Mesendoderm (in vitro differentiated cells): ENCODE results near the gene GARIN3.
A peak's percentile ranks its signal among the peaks of the same experiment; 100 is the strongest.

ENCODE experiments used
- DNase-seq: peaks from one replicate; pipeline ENCODE4 v3.0.0; 2013
- H2AK5ac ChIP-seq: 2 replicates; pipeline ENCODE4 v1.6.1; 2013; ENCODE audit warnings: low read length, inconsistent platforms
- H2BK120ac ChIP-seq: 2 replicates; pipeline ENCODE4 v1.6.1; 2013; ENCODE audit warnings: low read depth, mild to moderate bottlenecking, low read length, moderate library complexity, mixed read lengths
- H2BK15ac ChIP-seq: replicated peaks from 2 replicates; pipeline ENCODE4 v1.6.1; 2013; ENCODE audit warnings: low read depth, mild to moderate bottlenecking, moderate library complexity
- H2BK5ac ChIP-seq: 2 replicates; pipeline ENCODE4 v1.6.1; 2013; ENCODE audit warnings: low read length, inconsistent platforms
- H3K18ac ChIP-seq: 2 replicates; pipeline ENCODE4 v1.6.1; 2013; ENCODE audit warnings: mild to moderate bottlenecking, low read length, mixed read lengths
- H3K23ac ChIP-seq: one replicate; pipeline ENCODE4 v1.6.1; 2013; ENCODE audit warnings: low read length
- H3K27ac ChIP-seq: 2 replicates; pipeline ENCODE4 v1.5.1; 2013; ENCODE audit warnings: low read depth, mild to moderate bottlenecking, inconsistent platforms, low read length, moderate library complexity
- H3K27me3 ChIP-seq: 2 replicates; pipeline ENCODE4 v1.6.1; 2013; ENCODE audit warnings: low read length, control low read depth, mild to moderate bottlenecking, inconsistent platforms; ENCODE audit not compliant: insufficient read depth, poor library complexity
- H3K36me3 ChIP-seq: 2 replicates; pipeline ENCODE4 v1.6.1; 2013; ENCODE audit warnings: low read length, inconsistent platforms; ENCODE audit not compliant: control insufficient read depth, insufficient read depth
- H3K4ac ChIP-seq: one replicate; pipeline ENCODE4 v1.6.1; 2013; ENCODE audit warnings: low read depth, mild to moderate bottlenecking, low read length, moderate library complexity
- H3K4me1 ChIP-seq: 2 replicates; pipeline ENCODE4 v1.6.1; 2013; ENCODE audit warnings: low read depth, low read length, inconsistent platforms; ENCODE audit not compliant: control insufficient read depth
- H3K4me2 ChIP-seq: 2 replicates; pipeline ENCODE4 v1.6.1; 2013; ENCODE audit warnings: low read length
- H3K4me3 ChIP-seq: 2 replicates; pipeline ENCODE4 v1.5.1; 2013; ENCODE audit warnings: mild to moderate bottlenecking, low read length
- H3K56ac ChIP-seq: one replicate; pipeline ENCODE4 v1.6.1; 2013; ENCODE audit warnings: low read length
- H3K79me1 ChIP-seq: 2 replicates; pipeline ENCODE4 v1.6.1; 2013; ENCODE audit warnings: low read length, inconsistent platforms
- H3K79me2 ChIP-seq: 2 replicates; pipeline ENCODE4 v1.6.1; 2013; ENCODE audit warnings: mild to moderate bottlenecking, low read length; ENCODE audit not compliant: control insufficient read depth, insufficient read depth
- H3K9ac ChIP-seq: 2 replicates; pipeline ENCODE4 v1.6.1; 2013; ENCODE audit warnings: low read length, inconsistent platforms
- H4K5ac ChIP-seq: one replicate; pipeline ENCODE4 v1.6.1; 2013; ENCODE audit warnings: low read length
- H4K8ac ChIP-seq: one replicate; pipeline ENCODE4 v1.6.1; 2013; ENCODE audit warnings: low read depth, mild to moderate bottlenecking, control low read depth, low read length, moderate library complexity
- WGBS: extraction: QIAGEN DNeasy Blood & Tissue Kit; methylation state at CpG from one replicate; pipeline ENCODE4 v1.1.7; 2013; ENCODE audit warnings: low lambda C conversion rate, missing lambda C conversion rate; ENCODE audit not compliant: insufficient coverage; ENCODE audit errors: extremely low coverage; 5-methylcytosine and 5-hydroxymethylcytosine counted together

The GARIN3 gene

GRCh38 chr5:157130925-157131324, 35.1 kb downstream of the GARIN3 start:
- Histone ChIP-seq H3K23ac (no peak overlapping the region), H2BK120ac (no peak overlapping the region), H3K9ac (no peak overlapping the region), H2BK15ac (no peak overlapping the region), H2BK5ac (no peak overlapping the region), H4K8ac (no peak overlapping the region), H3K18ac (no peak overlapping the region), H3K4me1 (no peaks in the 10 kb centered on the region), H2AK5ac (no peak overlapping the region), H4K5ac (no peak overlapping the region), H3K4me3 (no peak overlapping the region), H3K4me2 (no peak overlapping the region), H3K4ac (no peak overlapping the region), H3K79me2 (no peaks in the 10 kb centered on the region), H3K79me1 (no peaks in the 10 kb centered on the region), H3K36me3 (no peaks in the 10 kb centered on the region), H3K27ac (no peak overlapping the region), H3K27me3 (no peaks in the 10 kb centered on the region), H3K56ac (no peak overlapping the region)
- no CpG with 5 or more reads among the region's 7 CpGs for WGBS
- DNase-seq = peak; percentile 46

DNA sequence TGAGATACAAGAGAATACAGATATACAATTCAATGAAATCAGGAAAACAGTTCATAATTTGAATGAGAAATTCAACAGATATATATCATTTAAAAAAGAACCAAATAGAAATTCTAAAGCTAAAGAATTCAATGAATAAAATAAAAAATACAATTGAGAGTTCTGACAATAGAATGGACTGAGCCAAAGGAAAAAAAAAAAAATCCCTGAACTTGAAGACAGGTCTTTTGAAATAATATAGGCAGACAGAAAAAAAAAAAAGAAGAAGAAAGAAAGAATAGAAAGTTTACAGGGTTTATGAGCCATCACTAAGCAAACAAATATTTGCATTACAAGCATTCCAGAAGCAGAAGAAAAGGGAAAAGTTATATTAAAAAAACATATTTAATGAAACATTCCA, 44.4 kb downstream of the GARIN3 start:
- Histone ChIP-seq H2AK5ac (no peak overlapping the region), H3K4me2 (no peak overlapping the region), H3K23ac (no peak overlapping the region), H3K79me1 (no peaks in the 10 kb centered on the region), H4K5ac (no peak overlapping the region), H3K4me3 (no peak overlapping the region), H3K4ac (no peak overlapping the region), H3K36me3 (no peaks in the 10 kb centered on the region), H3K4me1 (no peaks in the 10 kb centered on the region), H3K79me2 (no peaks in the 10 kb centered on the region), H3K18ac (no peak overlapping the region), H3K56ac (no peak overlapping the region), H3K27ac (no peak overlapping the region), H3K27me3 (no peaks in the 10 kb centered on the region), H2BK15ac (no peak overlapping the region), H3K9ac (no peak overlapping the region), H2BK5ac (no peak overlapping the region), H2BK120ac (no peak overlapping the region), H4K8ac (no peak overlapping the region)
- DNase-seq = no peak

DNA sequence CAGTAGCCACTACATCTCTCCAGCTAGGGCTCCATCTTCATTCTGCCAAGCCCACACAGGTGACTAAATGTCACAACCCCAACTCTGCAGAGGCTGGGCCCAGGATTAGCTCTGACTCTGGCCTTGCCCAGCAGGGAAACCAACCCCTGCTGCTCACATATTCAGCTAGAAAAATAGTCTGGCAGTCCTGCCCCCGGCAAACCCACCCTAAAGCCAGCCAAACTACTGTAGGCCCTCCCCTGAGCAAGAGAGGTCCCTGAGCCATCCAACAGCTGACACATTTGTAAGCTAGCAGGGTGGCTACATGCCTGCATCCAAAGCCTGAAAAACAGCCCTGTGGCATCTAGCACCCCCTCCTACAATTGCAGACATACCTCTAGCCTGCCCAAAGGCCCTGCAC, 46.0 kb downstream of the GARIN3 start:
- H2BK15ac ChIP-seq = no peak overlapping the region
- H3K23ac ChIP-seq = no peak overlapping the region
- no peak for DNase-seq
- no peak overlapping the region for H3K56ac ChIP-seq
- H2BK5ac ChIP-seq = no peak overlapping the region
- H4K8ac ChIP-seq = no peak overlapping the region
- H3K79me2 ChIP-seq = no peaks in the 10 kb centered on the region
- no peak overlapping the region for H3K18ac ChIP-seq
- H3K27me3 ChIP-seq = no peaks in the 10 kb centered on the region
- no peak overlapping the region for H2BK120ac ChIP-seq
- no peak overlapping the region for H3K4ac ChIP-seq
- WGBS = no CpG with 5 or more reads among the region's 1 CpG
- H3K27ac ChIP-seq = no peak overlapping the region
- H4K5ac ChIP-seq = no peak overlapping the region
- no peaks in the 10 kb centered on the region for H3K36me3 ChIP-seq
- no peak overlapping the region for H2AK5ac ChIP-seq
- no peak overlapping the region for H3K4me2 ChIP-seq
- no peak overlapping the region for H3K9ac ChIP-seq
- no peaks in the 10 kb centered on the region for H3K79me1 ChIP-seq
- no peaks in the 10 kb centered on the region for H3K4me1 ChIP-seq
- no peak overlapping the region for H3K4me3 ChIP-seq

- Histone ChIP-seq H3K4me3 (no peak overlapping the region), H3K27me3 (no peaks in the 10 kb centered on the region), H4K8ac (no peak overlapping the region), H4K5ac (no peak overlapping the region), H3K79me2 (no peaks in the 10 kb centered on the region), H3K9ac (no peak overlapping the region), H3K18ac (no peak overlapping the region), H3K4ac (no peak overlapping the region), H3K4me1 (no peaks in the 10 kb centered on the region), H2AK5ac (no peak overlapping the region), H3K56ac (no peak overlapping the region), H3K4me2 (no peak overlapping the region), H3K23ac (no peak overlapping the region), H3K36me3 (no peaks in the 10 kb centered on the region), H3K27ac (no peak overlapping the region), H2BK5ac (no peak overlapping the region), H2BK120ac (no peak overlapping the region), H3K79me1 (no peaks in the 10 kb centered on the region), H2BK15ac (no peak overlapping the region)
- no peak for DNase-seq
- no CpG with 5 or more reads among the region's 6 CpGs for whole genome bisulfite sequencing
Measured at GRCh38 chr5:157116483-157116954, 49.5 kb downstream of the GARIN3 start.

DNA sequence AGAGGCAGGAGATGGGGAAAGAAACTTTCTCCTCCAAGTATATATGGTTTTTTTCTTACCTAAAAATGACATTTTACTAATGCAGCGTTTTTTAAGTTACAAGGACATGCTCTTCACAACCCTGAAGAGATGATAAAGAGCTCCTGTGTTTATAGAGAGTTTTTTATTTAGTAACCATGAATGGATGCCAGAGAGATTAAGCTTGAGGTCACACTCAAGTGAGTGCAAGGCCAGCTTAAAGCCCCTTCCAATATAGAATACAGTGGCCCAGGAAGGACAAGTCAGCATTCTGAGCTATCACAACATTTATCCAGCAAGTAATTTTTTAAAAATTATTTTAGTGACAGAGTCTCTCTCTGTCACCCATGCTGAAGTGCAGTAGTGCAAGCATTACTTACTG, 50.6 kb downstream of the GARIN3 start:
- H3K4me3 ChIP-seq = no peak overlapping the region
- no peak for DNase-seq
- WGBS = no CpG with 5 or more reads among the region's 1 CpG
- H3K23ac ChIP-seq = no peak overlapping the region
- H3K4me2 ChIP-seq = no peak overlapping the region
- H3K4ac ChIP-seq = no peak overlapping the region
- no peaks in the 10 kb centered on the region for H3K4me1 ChIP-seq
- H2BK5ac ChIP-seq = no peak overlapping the region
- H3K56ac ChIP-seq = no peak overlapping the region
- no peaks in the 10 kb centered on the region for H3K27me3 ChIP-seq
- H3K18ac ChIP-seq = no peak overlapping the region
- no peak overlapping the region for H2BK15ac ChIP-seq
- H3K9ac ChIP-seq = no peak overlapping the region
- no peak overlapping the region for H4K8ac ChIP-seq
- H3K36me3 ChIP-seq = no peaks in the 10 kb centered on the region
- no peak overlapping the region for H2BK120ac ChIP-seq
- no peaks in the 10 kb centered on the region for H3K79me2 ChIP-seq
- no peak overlapping the region for H4K5ac ChIP-seq
- no peaks in the 10 kb centered on the region for H3K79me1 ChIP-seq
- H3K27ac ChIP-seq = no peak overlapping the region
- H2AK5ac ChIP-seq = no peak overlapping the region

- no peaks in the 10 kb centered on the region for H3K79me2 ChIP-seq
- no peak overlapping the region for H3K27ac ChIP-seq
- no peak overlapping the region for H3K4ac ChIP-seq
- H3K4me1 ChIP-seq = no peaks in the 10 kb centered on the region
- no peaks in the 10 kb centered on the region for H3K27me3 ChIP-seq
- no peak overlapping the region for H3K4me2 ChIP-seq
- no peak overlapping the region for H3K23ac ChIP-seq
- H4K5ac ChIP-seq = no peak overlapping the region
- H2BK15ac ChIP-seq = no peak overlapping the region
- no peaks in the 10 kb centered on the region for H3K79me1 ChIP-seq
- H3K36me3 ChIP-seq = no peaks in the 10 kb centered on the region
- DNase-seq = no peak
- H2BK120ac ChIP-seq = no peak overlapping the region
- H3K9ac ChIP-seq = no peak overlapping the region
- H2BK5ac ChIP-seq = no peak overlapping the region
- no peak overlapping the region for H3K18ac ChIP-seq
- H4K8ac ChIP-seq = no peak overlapping the region
- H2AK5ac ChIP-seq = no peak overlapping the region
- no peak overlapping the region for H3K56ac ChIP-seq
- H3K4me3 ChIP-seq = no peak overlapping the region
Measured at GRCh38 chr5:157115012-157115411, 51.1 kb downstream of the GARIN3 start.
